A673 (cell line): ENCODE data around the gene FFAR1. TPM values are rescaled to one million over a fixed set of nuclear protein-coding genes. Genes with fewer than 3 reads are reported as not detected.

Experiments used
- BruUV-seq: library from RNA; stranded (reverse); fragments of 400-500 nt; replicated peaks from 2 replicates; lab custom pipeline; 2021; lab: Mats Ljungman, UMichigan
- CTCF ChIA-PET: fragments of 300-600 bp; sonication (Branson Sonifier 250); formaldehyde crosslinking; loops from one replicate; lab custom pipeline; 2022; ENCODE audit warnings: antibody characterized with exemption; lab: Charles Lee
- POLR2A ChIA-PET: fragments of 300-600 bp; sonication (Branson Sonifier 250); formaldehyde crosslinking; loops from one replicate; lab custom pipeline; 2022; ENCODE audit warnings: antibody characterized with exemption; ENCODE audit not compliant: low non-redundant PET; lab: Charles Lee
- DNase-seq: peaks from one replicate; pipeline ENCODE4 v3.0.0-alpha.2; 2015; ENCODE audit warnings: low spot score
- H3K27ac ChIP-seq: fragments of 200-600 bp; sonication (generic); 2 replicates; pipeline ENCODE4 v1.5.1; 2016; ENCODE audit warnings: mixed run types, low read depth, mild to moderate bottlenecking, mixed read lengths, antibody characterized with exemption, low read length; ENCODE audit not compliant: poor library complexity, severe bottlenecking
- H3K27me3 ChIP-seq: fragments of 200-600 bp; sonication (generic); replicated peaks from 2 replicates; pipeline ENCODE4 v1.6.1; 2017; ENCODE audit warnings: mixed run types, low read depth, mild to moderate bottlenecking, mixed read lengths, antibody characterized with exemption, low read length; ENCODE audit not compliant: insufficient read depth, poor library complexity
- H3K36me3 ChIP-seq: fragments of 200-600 bp; sonication (generic); 2 replicates; pipeline ENCODE4 v1.6.1; 2016; ENCODE audit warnings: mixed run types, mild to moderate bottlenecking, mixed read lengths, antibody characterized with exemption, low read length; ENCODE audit not compliant: insufficient read depth, poor library complexity, severe bottlenecking
- H3K4me1 ChIP-seq: fragments of 200-600 bp; sonication (generic); 2 replicates; pipeline ENCODE4 v1.6.1; 2017; ENCODE audit warnings: mixed run types, mild to moderate bottlenecking, mixed read lengths, antibody characterized with exemption, low read length; ENCODE audit not compliant: insufficient read depth, poor library complexity, severe bottlenecking
- H3K4me3 ChIP-seq: fragments of 200-600 bp; sonication (generic); 2 replicates; pipeline ENCODE4 v1.5.1; 2016; ENCODE audit warnings: low read depth, mixed run types, mild to moderate bottlenecking, mixed read lengths, low read length; ENCODE audit not compliant: poor library complexity, severe bottlenecking
- H3K9me3 ChIP-seq: fragments of 200-600 bp; sonication (generic); 2 replicates; pipeline ENCODE4 v1.6.1; 2016; ENCODE audit warnings: mixed run types, low read depth, mild to moderate bottlenecking, mixed read lengths, antibody characterized with exemption, low read length; ENCODE audit not compliant: poor library complexity, severe bottlenecking
- EZH2 ChIP-seq: fragments of 200-600 bp; sonication (generic); IDR thresholded peaks from 2 replicates; pipeline ENCODE4 v1.6.1; 2017; ENCODE audit warnings: borderline replicate concordance, low read depth, mild to moderate bottlenecking, mixed read lengths, antibody characterized with exemption, low read length; ENCODE audit not compliant: poor library complexity, severe bottlenecking
- intact Hi-C: fragments of 100-400 bp; cut with micrococcal nuclease; formaldehyde crosslinking; loops from one replicate; pipeline ENCODE4 v1.10.0; 2022; ENCODE audit not compliant: unreplicated experiment
- total RNA-seq: library from RNA; stranded (reverse); gene quantifications from 2 replicates; pipeline ENCODE4 v1.2.3, GENCODE V29; 2021
- TF ChIP-seq, protein P1 (sequence below): fragments of 300-800, 200-600 bp; sonication (generic); conservative IDR thresholded peaks from 2 replicates; pipeline ENCODE4 v1.5.1; 2017; ENCODE audit warnings: low read depth, mild to moderate bottlenecking, antibody characterized with exemption, low read length, moderate library complexity, mixed read lengths

Gene FFAR1
- total RNA-seq, 1 experiment from 2014 or later, result not detected

DNA sequence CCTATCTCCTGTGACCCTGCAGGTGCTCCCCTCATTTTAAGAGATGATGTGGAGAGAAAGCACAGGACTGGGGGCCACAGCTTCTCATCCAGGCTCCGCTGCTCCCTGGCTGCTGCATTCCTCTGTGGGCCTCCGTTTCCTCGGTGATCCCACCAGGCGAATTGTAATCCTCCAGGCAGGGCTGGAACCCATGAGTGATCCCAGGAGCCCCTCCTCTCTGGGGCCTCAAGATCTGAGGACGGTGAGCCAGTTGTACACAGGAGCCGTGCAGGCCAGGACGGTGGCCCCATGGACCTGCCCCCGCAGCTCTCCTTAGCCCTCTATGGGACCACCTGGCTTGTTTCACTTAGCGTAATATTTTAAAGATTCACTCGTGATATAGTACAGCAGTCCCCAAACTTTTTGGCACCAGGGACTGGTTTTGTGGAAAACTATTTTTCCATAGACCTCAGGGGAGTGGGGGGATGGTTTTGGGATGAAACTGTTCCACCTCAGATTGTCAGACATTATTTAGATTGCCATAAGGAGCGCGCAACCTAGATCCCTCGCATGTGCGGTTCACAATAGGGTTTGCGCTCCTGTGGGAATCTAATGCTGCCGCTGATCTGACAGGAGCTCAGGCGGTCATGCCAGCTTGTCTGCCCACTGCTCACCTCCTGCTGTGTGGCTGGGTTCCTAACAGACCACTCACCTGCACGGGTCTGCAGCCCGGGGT is 16.2 kb downstream of the FFAR1 start:
- Histone ChIP-seq H3K27ac (no peak overlapping the region), H3K27me3 (peaks cover 10% of the 10 kb centered on the region), H3K4me3 (no peak overlapping the region), H3K4me1 (no peaks in the 10 kb centered on the region), H3K36me3 (no peaks in the 10 kb centered on the region), H3K9me3 (no peaks in the 10 kb centered on the region)
- TF ChIP-seq, protein P1, sequence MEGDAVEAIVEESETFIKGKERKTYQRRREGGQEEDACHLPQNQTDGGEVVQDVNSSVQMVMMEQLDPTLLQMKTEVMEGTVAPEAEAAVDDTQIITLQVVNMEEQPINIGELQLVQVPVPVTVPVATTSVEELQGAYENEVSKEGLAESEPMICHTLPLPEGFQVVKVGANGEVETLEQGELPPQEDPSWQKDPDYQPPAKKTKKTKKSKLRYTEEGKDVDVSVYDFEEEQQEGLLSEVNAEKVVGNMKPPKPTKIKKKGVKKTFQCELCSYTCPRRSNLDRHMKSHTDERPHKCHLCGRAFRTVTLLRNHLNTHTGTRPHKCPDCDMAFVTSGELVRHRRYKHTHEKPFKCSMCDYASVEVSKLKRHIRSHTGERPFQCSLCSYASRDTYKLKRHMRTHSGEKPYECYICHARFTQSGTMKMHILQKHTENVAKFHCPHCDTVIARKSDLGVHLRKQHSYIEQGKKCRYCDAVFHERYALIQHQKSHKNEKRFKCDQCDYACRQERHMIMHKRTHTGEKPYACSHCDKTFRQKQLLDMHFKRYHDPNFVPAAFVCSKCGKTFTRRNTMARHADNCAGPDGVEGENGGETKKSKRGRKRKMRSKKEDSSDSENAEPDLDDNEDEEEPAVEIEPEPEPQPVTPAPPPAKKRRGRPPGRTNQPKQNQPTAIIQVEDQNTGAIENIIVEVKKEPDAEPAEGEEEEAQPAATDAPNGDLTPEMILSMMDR, result no peak
- TF ChIP-seq EZH2, result no peak
- intact Hi-C loops, result no loop called here
- ChIA-PET POLR2A (no interaction called here), CTCF (no interaction called here)
- no peak for DNase-seq
- BruUV-seq, result no TSS peak

DNA sequence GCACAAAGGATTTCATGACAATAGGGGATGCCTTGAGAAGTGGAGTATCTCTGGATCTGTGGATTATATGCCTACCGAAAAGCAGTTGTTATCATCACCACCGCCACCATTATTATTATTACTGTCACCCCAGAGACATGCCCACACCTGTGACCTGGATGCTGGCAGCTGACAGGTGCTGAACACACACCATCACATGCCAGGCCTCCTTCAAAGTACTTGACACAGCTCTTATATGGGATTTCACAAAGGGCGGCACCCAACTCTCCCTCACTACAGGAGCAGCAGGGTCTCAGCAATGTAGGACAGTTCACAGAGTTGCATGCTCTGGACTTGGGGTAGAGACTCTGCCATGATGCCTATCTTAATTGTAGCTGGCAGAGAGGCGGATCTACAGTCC is 17.6 kb downstream of the FFAR1 start:
- Histone ChIP-seq H3K9me3 (no peaks in the 10 kb centered on the region), H3K36me3 (no peaks in the 10 kb centered on the region), H3K4me1 (no peaks in the 10 kb centered on the region), H3K27ac (no peak overlapping the region), H3K4me3 (no peak overlapping the region), H3K27me3 (peaks cover 10% of the 10 kb centered on the region)
- ChIA-PET CTCF (no interaction called here), POLR2A (no interaction called here)
- no peak for DNase-seq
- no TSS peak for BruUV-seq
- no peak for TF ChIP-seq EZH2
- TF ChIP-seq, protein P1, result no peak
- intact Hi-C loops, result no loop called here

- Histone ChIP-seq H3K4me3 (no peak overlapping the region), H3K27ac (no peak overlapping the region), H3K36me3 (no peaks in the 10 kb centered on the region), H3K4me1 (no peaks in the 10 kb centered on the region), H3K27me3 (peaks cover 10% of the 10 kb centered on the region), H3K9me3 (no peaks in the 10 kb centered on the region)
- TF ChIP-seq EZH2, result no peak
- TF ChIP-seq, protein P1, result no peak
- ChIA-PET POLR2A (no interaction called here), CTCF (no interaction called here)
- BruUV-seq, result no TSS peak
- intact Hi-C loops, result no loop called here
- DNase-seq, result no peak
These were observed 20.7 kb downstream of the FFAR1 start for GRCh38 chr19:35368378-35368777.
